Dermis microvascular lymphatic vessel endothelial cell (primary cell): ENCODE measurements around the gene FBXW9. TPM values are rescaled to one million over a fixed set of nuclear protein-coding genes. Genes with fewer than 3 reads are reported as not detected.
A peak's percentile ranks its signal among the peaks of the same experiment; 100 is the strongest.
"Not testable (repeated sequence)": the region's sequence is repeated elsewhere in the genome, so short reads cannot be mapped to it uniquely, and the experiment has no call there.

Experiments
- DNase-seq, 2 donors: peaks; one replicate each; pipeline versions ENCODE4 v3.0.0 to v3.0.0-alpha.2; 2010; ENCODE audit warnings: low read depth in 2 of 2
- total RNA-seq: library from RNA; depleted of rRNA; stranded (reverse); fragments of >200 nt; gene quantifications from 2 replicates; pipeline ENCODE4 v1.2.1, GENCODE V29; 2014

The FBXW9 gene
- total RNA-seq, 1 donor from 2014 or later, result 6.2 TPM

DNA sequence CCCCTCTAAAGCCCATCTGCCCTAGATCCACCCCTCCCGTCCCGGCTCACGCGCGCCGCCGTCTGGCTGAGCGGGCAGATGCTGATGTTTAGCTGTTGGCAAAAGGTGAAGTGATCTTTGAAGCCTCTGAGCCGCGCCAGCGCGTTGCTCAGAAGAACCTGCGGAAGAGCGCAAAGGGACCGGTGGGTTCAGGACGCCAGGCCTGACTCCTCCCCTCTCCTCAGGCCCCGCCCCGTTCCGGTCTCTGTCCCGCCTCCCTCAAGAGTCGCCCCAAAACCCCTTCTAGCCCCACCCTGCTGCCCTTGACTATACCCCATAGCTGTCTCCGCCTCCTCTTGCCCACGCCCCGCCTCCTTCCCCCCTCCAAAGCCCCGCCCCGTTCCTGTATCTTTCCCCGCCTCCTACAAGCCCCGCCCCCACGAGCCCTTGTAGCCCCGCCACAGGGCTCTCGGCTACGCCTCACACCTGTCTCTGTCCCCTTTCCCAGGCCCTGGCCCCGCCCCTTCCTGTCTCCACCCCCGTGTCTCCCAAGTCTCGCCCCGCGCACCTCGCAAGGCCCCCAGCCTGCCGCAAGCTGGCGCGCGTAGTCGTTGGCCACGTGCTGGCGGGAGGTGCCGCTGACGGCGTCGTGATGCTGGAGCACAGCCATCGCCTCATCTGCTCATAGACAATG lies 39.4 kb downstream of the FBXW9 start:
- no peak for DNase-seq

DNA sequence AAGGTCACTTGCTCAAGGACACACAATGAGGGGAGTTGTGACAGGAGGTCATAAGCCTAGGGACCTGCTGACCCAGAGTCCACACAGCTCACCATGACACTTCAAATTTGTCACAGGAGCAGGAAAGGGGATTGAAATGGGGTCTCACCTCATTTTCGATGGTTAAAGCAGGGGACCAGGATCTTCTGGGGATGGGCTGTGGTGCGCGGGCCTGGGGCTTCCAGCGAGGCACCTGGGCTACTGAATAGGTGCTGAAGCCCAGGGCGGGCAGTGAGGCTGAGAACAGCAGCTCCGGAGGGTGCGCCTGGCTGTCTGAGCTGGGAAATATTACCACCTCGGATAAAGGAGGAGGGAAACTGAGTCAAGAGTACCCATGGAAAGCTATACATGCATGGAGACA lies 40.9 kb downstream of the FBXW9 start:
- DNase-seq, result no peak

DNA sequence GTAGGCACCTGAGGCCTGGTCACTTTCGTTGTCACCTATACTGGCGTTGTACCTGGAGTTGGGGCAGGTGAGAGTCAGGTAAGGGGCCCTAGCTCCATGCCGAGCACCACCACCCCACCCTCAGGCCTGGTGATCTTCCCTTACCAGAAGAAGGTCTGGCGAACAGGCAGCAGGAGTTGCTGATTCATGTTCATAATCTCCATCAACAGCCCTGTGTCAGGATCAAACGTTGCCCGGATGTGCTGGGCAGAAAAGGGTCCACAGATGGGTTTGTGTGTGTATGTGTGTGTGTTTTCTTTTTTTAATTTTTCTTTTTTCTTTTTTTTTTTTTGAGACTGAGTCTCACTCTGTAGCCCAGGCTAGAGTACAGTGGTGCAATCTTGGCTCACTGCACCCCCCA lies 44.2 kb downstream of the FBXW9 start:
- no peak for DNase-seq

DNA sequence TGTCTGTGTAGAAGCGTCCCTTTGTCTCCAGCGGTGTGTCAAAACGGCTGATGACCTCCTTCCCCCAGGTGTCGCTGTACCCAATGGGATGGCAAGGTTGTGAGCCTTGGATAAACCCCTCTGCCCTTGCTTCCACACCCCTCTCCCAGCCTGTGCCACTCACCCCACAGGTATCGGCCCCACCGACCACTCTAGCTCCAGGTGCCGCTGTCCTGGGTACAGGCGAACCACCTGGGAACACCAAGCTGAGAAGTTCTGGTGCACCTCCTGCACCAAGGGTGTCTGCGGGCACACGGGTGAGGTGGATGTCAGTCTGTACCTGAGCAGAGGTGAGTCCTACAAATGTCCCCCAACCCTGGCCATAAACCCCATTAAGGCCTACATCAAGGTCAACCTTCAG lies 46.5 kb downstream of the FBXW9 start:
- DNase-seq, result no peak

DNA sequence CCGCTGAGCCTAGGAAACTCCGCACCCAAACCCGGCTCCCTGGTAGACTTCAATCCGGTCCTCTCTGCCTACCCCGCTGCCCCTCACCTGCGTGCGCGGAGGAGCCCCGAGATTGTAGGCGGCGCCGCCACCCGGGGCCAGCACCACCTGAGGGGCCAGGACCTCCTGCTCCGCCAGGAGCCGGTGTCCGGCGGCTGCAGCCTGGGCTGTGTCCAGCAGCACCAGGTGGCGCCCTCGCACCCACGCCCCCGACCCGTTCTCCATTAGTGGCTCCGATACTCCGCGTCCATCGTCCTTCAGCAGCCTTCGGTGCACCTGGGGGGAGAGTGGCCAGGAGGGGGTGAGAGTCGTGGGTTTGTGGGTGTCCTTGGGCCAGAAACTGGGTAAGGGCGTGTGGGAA lies 48.3 kb downstream of the FBXW9 start:
- DNase-seq, result peak in 1 of 2 donors; percentile 29

DNA sequence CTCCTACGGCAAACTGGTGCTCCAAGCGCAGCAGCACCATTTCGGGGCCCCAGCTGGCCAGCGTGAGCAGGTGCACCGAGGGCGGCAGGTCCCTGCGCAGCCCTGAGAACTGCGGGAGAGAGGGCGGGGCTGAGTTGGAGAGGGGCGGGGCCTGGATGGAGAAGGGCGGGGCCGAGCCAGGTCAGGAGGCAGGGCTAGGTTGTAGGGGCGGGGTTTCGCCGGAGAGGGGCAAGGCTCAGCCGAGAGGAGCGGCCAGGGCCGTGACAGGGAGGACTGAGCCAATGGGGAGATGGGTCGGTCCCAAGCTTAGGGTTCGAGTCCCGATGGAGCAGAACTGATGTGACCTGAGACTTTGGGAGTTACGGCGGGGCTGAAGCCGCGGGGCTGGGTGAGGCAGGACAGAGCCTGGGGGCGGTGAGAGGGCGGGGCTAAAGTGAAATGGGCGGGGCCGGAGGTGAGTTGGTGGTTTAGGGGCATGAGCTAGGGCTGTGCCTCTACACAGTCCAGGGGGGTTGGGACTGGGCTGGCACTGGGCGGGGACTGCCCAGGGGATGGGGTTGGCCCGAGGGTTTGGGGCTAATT lies 48.9 kb downstream of the FBXW9 start:
- peak in 1 of 2 donors; percentile 44 for DNase-seq

DNA sequence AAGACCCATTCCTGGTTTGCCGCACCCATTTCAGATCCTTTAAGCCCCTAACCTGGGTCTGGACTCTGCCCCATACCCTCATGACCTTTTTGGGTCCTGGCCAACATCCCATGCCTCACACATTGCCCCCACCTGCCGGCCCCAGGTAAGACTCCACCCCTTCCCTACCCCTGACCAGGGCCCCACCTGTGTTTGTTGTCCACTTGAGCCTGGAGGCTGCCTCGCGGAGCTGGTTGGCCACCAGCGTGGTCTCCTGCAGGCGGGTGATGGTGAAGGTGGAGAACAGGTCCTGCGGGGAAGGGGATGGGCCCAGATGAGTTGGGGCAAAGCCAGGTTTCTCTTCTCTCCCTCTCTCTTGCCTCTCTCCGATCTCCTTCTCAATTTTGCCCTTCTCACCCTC lies 49.4 kb downstream of the FBXW9 start:
- no peak for DNase-seq

DNA sequence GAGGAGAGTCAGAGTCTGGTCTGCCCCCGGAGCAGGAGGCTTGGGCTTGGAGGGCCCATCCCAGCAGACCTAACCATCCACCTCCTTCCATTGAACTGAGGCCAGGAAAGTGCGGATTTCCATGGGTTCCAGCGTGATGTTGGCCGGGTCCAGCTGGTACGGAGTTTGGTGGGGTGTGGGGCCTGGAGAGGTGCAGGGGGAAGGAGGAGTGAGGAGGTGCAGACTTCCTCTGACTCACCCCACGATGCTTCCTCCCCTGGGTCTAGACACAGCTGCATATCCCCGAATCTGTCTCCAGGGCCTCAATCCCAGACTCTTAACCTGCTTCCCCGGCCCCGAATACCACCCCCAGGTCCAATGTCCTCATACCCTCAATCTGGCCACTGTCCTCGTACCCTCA lies 49.9 kb downstream of the FBXW9 start:
- no peak for DNase-seq

DNA sequence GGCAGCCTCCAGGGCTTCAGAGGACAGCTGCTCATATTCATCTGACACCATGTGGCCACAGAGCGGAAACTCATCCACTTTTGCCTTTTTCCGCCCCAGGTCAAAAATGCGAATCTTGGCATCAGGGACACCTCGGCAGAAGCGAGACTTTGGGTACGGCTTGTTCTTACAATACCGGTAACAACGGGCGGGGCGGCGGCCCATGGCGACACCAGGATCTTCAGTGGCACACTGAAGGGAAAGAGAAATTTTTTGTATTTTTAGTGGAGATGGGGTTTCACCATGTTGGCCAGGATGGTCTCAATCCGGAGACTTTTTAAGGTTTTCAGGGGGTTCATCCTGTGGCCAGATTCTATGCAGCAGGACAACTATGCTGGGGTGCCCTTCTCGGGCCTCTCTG lies 52.7 kb downstream of the FBXW9 start:
- not testable (repeated sequence) for DNase-seq

DNA sequence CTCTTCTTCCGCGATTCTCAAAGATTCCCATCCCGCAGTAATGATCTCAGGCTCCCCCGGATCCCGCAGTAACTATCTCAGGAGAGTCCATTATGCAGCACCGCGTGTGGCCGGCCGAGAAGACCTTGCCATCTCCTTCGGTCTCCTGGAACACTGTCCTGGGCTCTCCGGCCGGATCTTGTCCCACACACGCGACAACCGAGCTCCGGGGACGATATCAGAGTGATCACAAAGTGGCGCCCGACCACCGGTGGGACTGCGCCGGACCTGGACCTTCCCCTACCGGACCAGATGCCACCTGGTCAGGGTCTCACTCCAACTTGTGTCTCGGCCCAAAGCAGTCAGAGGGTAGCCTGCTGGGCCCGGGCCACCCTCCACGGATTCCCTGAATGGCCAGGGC lies 53.9 kb downstream of the FBXW9 start:
- DNase-seq, result no peak

DNA sequence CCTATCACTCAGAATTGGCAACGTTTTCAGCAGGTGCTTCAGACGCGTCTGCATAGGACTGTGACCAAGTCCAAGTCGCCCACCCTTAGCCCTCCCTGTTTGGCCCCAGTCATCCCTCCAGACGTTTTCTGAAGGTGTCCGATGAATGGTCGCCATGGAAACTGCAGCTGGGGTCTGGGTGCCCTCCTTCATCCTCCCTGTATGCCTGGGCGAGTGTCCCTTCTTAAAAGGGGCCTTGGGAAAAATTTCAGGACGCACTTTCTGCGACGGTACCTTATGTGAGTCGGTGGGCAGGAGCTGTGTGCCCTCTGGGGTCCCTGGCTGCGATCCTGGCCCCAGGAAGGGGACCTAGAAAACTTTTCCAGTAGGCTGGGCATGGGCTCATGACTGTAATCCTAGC lies 55.0 kb downstream of the FBXW9 start:
- no peak for DNase-seq

DNA sequence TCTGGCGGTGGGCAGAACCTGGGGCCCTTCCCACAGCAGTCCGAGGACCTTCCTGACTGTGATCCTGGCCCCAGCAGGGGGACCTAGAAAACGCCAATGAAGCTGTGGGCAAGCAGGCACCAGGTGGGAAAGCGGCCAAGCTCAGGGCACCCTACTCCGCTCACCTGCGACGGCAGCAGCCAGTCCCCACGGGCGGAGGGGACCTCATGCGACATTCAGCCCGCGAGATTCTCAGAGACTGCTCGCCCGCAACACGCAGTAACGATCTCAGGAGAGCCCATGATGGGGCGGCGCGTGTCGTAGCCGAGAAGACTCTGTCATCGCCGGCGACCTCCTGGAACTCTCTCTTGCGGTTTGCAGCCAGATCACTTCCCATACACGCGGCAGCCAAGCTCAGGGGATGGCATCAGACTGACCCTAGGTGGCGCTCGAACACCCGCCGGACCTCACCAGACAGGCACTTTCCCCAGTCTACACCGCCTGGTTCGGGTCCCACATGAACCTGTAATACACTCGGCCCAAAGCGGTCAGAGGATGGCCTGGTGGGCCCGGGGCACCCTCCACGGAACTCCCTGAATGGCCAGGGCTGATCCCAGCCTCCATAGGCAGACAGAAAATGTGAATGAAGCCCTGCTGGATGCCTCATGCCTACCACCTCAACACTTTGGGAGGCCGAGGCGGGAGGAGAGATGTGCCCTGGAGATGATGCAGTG lies 56.4 kb downstream of the FBXW9 start:
- peak; percentile 47 to 75 for DNase-seq

Other genes starting within 250 kb of the FBXW9 start
- gene ZNF709, start 211.8 kb downstream of the FBXW9 start, total RNA-seq, result 3.1 and 3.5 TPM in 2 replicates
- 6.5 and 8.6 TPM in 2 replicates for gene ZNF564, start 145.1 kb downstream of the FBXW9 start, total RNA-seq
- gene ZNF490, start 85.8 kb downstream of the FBXW9 start, total RNA-seq, result 6.5 and 6.8 TPM in 2 replicates
- gene ZNF791, start 85.7 kb downstream of the FBXW9 start, total RNA-seq, result 10.4 and 11.2 TPM in 2 replicates
- gene MAN2B1, start 29.9 kb downstream of the FBXW9 start, total RNA-seq, result 35.4 and 68.9 TPM in 2 replicates
- gene WDR83, start 29.8 kb downstream of the FBXW9 start, total RNA-seq, result 5.8 and 6.7 TPM in 2 replicates
- 46.1 and 53.2 TPM in 2 replicates for gene DHPS, start 14.8 kb downstream of the FBXW9 start, total RNA-seq
- not detected in 2 replicates for gene GNG14, start 8.6 kb downstream of the FBXW9 start, total RNA-seq
- 14.2 and 34.3 TPM in 2 replicates for gene TNPO2, start 27.3 kb upstream of the FBXW9 start, total RNA-seq
- 120 and 166 TPM in 2 replicates for gene TRIR, start 38.1 kb upstream of the FBXW9 start, total RNA-seq
- gene GET3, start 40.9 kb upstream of the FBXW9 start, total RNA-seq, result 82.2 and 92.3 TPM in 2 replicates
- gene BEST2, start 55.2 kb upstream of the FBXW9 start, total RNA-seq, result not detected in 2 replicates
- gene HOOK2, start 78.9 kb upstream of the FBXW9 start, total RNA-seq, result 6.2 and 12.0 TPM in 2 replicates
- 71.4 and 164 TPM in 2 replicates for gene JUNB, start 94.9 kb upstream of the FBXW9 start, total RNA-seq
- gene PRDX2, start 105.2 kb upstream of the FBXW9 start, total RNA-seq, result 199 and 256 TPM in 2 replicates
- gene THSD8, start 105.4 kb upstream of the FBXW9 start, total RNA-seq, result not detected in 2 replicates
- 15.0 and 16.6 TPM in 2 replicates for gene RNASEH2A, start 110.0 kb upstream of the FBXW9 start, total RNA-seq
- not detected in 2 replicates for gene RTBDN, start 137.9 kb upstream of the FBXW9 start, total RNA-seq
- gene MAST1, start 141.9 kb upstream of the FBXW9 start, total RNA-seq, result 0.26 and 1.1 TPM in 2 replicates
- gene DNASE2, start 184.8 kb upstream of the FBXW9 start, total RNA-seq, result 19.1 and 33.5 TPM in 2 replicates
- 0.13 and 0.25 TPM in 2 replicates for gene KLF1, start 190.6 kb upstream of the FBXW9 start, total RNA-seq
- gene GCDH, start 194.5 kb upstream of the FBXW9 start, total RNA-seq, result 18.9 and 20.4 TPM in 2 replicates
- 0.25 and 0.26 TPM in 2 replicates for gene SYCE2, start 222.7 kb upstream of the FBXW9 start, total RNA-seq
- 44.6 and 49.3 TPM in 2 replicates for gene FARSA, start 237.1 kb upstream of the FBXW9 start, total RNA-seq
- gene CALR, start 242.0 kb upstream of the FBXW9 start, total RNA-seq, result 1,348 and 1,401 TPM in 2 replicates
- gene RAD23A, start 249.2 kb upstream of the FBXW9 start, total RNA-seq, result 52.4 and 59.2 TPM in 2 replicates